ENCODE data around the gene RADX. TPM values are rescaled to one million over a fixed set of nuclear protein-coding genes. Genes with fewer than 3 reads are reported as not detected.

RADX gene, protein sequence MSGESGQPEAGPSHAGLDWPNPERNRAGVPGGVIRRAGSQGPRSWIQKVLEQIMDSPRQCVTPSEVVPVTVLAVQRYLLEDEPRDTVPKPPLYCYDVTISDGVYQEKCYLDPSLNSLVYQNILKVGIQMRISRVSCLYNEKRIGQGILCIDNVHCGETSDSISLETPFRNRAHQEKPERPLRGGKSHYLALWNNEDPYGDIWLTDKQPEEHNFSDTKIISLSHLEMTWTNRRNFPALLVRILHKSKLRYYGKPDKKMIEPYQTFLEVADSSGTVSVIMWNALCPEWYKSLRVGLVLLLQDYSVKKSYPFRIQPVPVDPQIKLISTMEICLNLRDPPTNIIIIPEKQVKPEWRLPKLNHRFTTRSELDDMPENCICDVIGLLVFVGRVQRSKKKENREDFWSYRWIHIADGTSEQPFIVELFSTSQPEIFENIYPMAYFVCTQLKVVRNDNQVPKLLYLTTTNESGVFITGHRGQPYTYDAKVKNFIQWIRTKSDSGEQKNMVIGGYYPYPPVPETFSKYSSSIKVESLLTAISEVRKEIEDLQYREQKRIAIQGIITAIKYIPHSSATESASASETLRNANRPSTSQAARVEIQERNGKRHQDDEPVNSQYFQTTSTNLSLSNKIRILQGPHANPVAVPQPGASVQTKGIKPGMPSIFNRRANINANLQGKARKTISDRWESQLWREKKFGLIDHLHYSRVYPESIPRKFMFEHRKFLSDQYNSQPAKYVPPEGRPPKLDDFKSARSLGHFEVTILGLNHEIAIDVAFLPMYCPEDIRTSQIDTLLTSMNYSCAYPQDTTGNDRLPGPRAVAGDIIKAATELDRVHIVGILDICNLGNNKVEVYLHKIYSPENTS
- 1.9 and 2.7 TPM in 2 replicates for total RNA-seq

DNA sequence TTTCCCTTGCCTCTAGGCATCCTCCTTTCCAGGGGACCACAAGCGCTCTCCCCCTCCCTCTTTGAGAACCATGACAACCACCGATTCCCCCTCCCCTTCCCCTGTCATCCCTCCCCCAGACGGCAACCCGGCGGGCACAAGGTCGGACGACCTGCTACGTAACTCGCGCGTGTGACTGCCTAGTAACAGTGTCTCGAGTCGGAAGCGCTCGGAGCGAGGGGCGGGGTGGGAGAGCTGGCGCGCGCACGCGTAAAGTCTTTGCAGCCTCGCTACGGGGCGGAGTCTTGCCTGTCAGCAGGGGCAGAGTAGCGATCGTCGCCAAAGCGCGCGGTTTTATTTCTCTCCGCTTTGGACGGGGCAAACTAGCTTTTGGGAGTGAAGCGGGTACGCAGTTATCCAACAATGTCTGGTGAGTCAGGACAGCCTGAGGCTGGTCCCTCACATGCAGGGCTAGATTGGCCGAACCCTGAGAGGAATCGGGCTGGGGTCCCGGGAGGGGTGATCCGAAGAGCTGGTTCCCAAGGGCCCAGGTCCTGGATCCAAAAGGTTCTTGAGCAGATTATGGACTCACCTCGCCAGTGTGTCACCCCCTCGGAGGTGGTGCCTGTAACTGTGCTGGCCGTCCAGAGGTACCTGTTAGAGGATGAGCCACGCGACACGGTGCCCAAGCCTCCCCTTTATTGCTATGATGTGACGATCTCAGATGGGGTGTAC is at the start of gene RADX:
RADX (plus strand) TSS at position 300 of the 714 bp plus-strand sequence; CDS start at position 403, 103 bp downstream.

DNA sequence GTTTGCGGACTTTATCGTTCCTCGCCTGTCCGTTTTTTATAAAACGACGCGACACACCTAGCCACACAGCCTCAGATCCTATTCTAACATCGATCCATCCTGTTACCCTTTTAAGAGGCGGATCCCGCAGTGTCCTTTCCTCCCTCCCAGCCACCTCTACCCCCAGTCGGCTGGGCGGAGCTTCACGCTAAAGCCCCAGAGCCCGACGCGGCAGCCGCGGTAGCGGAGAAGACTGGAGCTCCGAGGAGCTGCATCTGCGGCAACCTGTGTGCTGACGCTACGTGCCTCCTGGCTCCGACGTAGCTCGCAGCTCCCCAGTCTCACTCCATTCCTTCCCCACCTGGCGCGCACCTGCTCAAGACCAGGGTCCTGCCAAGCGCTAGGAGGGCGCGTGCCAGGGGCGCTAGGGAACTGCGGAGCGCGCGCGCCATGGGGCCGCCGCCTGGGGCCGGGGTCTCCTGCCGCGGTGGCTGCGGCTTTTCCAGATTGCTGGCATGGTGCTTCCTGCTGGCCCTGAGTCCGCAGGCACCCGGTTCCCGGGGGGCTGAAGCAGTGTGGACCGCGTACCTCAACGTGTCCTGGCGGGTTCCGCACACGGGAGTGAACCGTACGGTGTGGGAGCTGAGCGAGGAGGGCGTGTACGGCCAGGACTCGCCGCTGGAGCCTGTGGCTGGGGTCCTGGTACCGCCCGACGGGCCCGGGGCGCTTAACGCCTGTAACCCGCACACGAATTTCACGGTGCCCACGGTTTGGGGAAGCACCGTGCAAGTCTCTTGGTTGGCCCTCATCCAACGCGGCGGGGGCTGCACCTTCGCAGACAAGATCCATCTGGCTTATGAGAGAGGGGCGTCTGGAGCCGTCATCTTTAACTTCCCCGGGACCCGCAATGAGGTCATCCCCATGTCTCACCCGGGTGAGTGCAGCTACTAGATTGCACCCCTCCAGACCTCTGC is 115.0 kb downstream of the RADX start, which contains the start of gene RNF128:
RNF128 (plus strand) TSS at position 217 of the 953 bp plus-strand sequence; CDS start at position 430, 213 bp downstream.

Other genes starting within 250 kb of the RADX start
- 19.0 and 51.8 TPM in 2 replicates for gene RNF128, start 114.7 kb downstream of the RADX start, total RNA-seq
- 4.3 and 4.9 TPM in 2 replicates for gene TBC1D8B, start 190.7 kb downstream of the RADX start, total RNA-seq